NCI-H187 treated with DMSO at 0.1 percent for 48 hours (cell line): Measurements from ENCODE around the gene ASTN1.
A peak's percentile ranks its signal among the peaks of the same experiment; 100 is the strongest.

Experiments used
- DNase-seq: peaks from one replicate; lab custom pipeline; 2025; lab: John Stamatoyannopoulos, UW

The ASTN1 gene

GRCh38 chr1:176926330-176927086, 238.0 kb downstream of the ASTN1 start:
- DNase-seq: no peak

- no peak for DNase-seq
Observed at GRCh38 chr1:176925223-176925622, 239.3 kb downstream of the ASTN1 start.

- no peak for DNase-seq
Observed at GRCh38 chr1:176923283-176923682, 241.2 kb downstream of the ASTN1 start.

GRCh38 chr1:176919386-176920378, 244.8 kb downstream of the ASTN1 start:
- DNase-seq: no peak

- no peak for DNase-seq
Observed at GRCh38 chr1:176905648-176906047, 258.9 kb downstream of the ASTN1 start.

GRCh38 chr1:176904057-176904751, 260.3 kb downstream of the ASTN1 start:
- no peak for DNase-seq

- no peak for DNase-seq
Observed at GRCh38 chr1:176903474-176903873, 261.0 kb downstream of the ASTN1 start.

- DNase-seq: no peak
Observed at GRCh38 chr1:176899321-176899720, 265.2 kb downstream of the ASTN1 start.

- DNase-seq: peak; percentile 94
Observed at GRCh38 chr1:176897350-176898236, 266.9 kb downstream of the ASTN1 start.

GRCh38 chr1:176896216-176896615, 268.3 kb downstream of the ASTN1 start:
- no peak for DNase-seq

GRCh38 chr1:176894450-176894849, 270.1 kb downstream of the ASTN1 start:
- DNase-seq: no peak

GRCh38 chr1:176893625-176894352, 270.7 kb downstream of the ASTN1 start:
- no peak for DNase-seq

- DNase-seq: no peak
Observed at GRCh38 chr1:176888471-176889032, 276.0 kb downstream of the ASTN1 start.

GRCh38 chr1:176885751-176886150, 278.8 kb downstream of the ASTN1 start:
- no peak for DNase-seq

GRCh38 chr1:176885341-176885740, 279.2 kb downstream of the ASTN1 start:
- DNase-seq: no peak

GRCh38 chr1:176884911-176885310, 279.6 kb downstream of the ASTN1 start:
- no peak for DNase-seq

GRCh38 chr1:176884286-176884685, 280.2 kb downstream of the ASTN1 start:
- DNase-seq: no peak

- peak; percentile 56 for DNase-seq
Observed at GRCh38 chr1:176880955-176881595, 283.4 kb downstream of the ASTN1 start.

- DNase-seq: no peak
Observed at GRCh38 chr1:176879784-176880620, 284.5 kb downstream of the ASTN1 start.
